ENCODE measurements around the gene GPR62. TPM values are rescaled to one million over a fixed set of nuclear protein-coding genes. Genes with fewer than 3 reads are reported as not detected.
A peak's percentile ranks its signal among the peaks of the same experiment; 100 is the strongest.

GPR62 gene
- total and polyA plus RNA-seq, 5 donors = 0.19 to 1.5 (median 0.46) TPM

GRCh38 chr3:51966922-51967383 lies 11.8 kb downstream of the GPR62 start:
- Histone ChIP-seq H3K4me1 (ENCODE audit: control insufficient read depth, insufficient read depth, low read length) (peaks cover 29% of the 10 kb centered on the region), H3K9me3 (ENCODE audit: control insufficient read depth, low read length) (no peaks in the 10 kb centered on the region), H3K4me3 (ENCODE audit: low read length) (peak overlapping the region; percentile 78), H3K27me3 (ENCODE audit: control insufficient read depth, insufficient read depth) (no peaks in the 10 kb centered on the region), H3K27ac (ENCODE audit: low read length) (peak overlapping the region; percentile 94)
- no peak for DNase-seq
- WGBS = 3% methylated on average over 33 of the region's 33 CpGs
- peak in 1 of 2 donors; percentile 0 for ATAC-seq
- intact Hi-C loops (cut with DNase I) = no loop called here

DNA sequence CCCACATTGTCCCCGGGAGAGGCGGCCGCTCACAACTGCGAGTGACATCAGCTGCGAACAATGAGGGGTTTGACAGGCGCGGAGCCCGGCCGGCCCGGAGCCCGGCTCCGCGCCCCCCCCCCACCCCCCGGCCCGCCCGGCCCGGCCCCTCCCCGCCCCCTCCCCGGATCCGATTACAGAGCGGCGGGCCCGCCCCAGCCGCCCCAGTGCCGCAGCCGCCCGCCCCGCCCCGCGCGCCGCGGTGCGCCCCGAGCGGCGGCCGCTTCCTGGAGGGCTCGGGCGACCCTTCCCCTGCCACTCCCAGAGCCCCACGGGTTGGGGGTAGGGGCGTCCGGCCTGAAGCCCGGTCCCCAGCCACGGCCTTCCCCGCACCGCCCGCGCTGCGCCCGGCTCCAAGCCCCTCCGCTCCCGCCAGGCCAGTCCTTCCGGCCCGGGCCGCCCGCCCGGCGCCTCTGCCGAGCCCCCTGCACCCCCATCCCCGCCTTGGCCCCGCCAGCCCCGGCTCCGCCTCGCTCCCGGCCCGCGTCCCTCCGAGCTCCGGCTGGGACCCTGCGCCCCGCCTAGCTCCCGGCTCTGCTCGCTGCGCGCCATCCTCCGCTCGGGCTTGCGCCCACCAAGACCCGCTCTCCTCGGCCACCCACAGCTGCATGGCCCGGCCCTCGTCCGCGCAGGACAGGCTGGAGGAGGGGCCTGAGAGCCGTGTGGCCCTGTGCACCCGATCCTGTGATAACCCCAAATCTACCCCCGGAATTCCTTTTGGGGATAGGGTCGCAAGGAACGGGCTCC lies 12.4 kb downstream of the GPR62 start, which contains the start of gene PCBP4:
PCBP4 (minus strand) TSS at position 71 of the 786 bp plus-strand sequence. CDS start 6,214 bp downstream, outside the sequence.
- Histone ChIP-seq H3K27me3 (ENCODE audit: control insufficient read depth, insufficient read depth) (no peaks in the 10 kb centered on the region), H3K9me3 (ENCODE audit: control insufficient read depth, low read length) (no peaks in the 10 kb centered on the region), H3K4me3 (ENCODE audit: low read length) (peak within 1 kb of the TSS; percentile 78), H3K27ac (ENCODE audit: low read length) (peak within 1 kb of the TSS; percentile 94), H3K4me1 (ENCODE audit: control insufficient read depth, insufficient read depth, low read length) (peaks cover 27% of the 10 kb centered on the region)
- peak; percentile 56 to 70 for ATAC-seq
- DNase-seq = peak; percentile 86 to 93 (median 92)
- under 1% methylated on average over 90 of the region's 90 CpGs for WGBS
- intact Hi-C loops (cut with DNase I) = no loop called here

GRCh38 chr3:51968170-51968775 lies 13.1 kb downstream of the GPR62 start:
- Histone ChIP-seq H3K4me3 (ENCODE audit: low read length) (peak overlapping the region; percentile 78), H3K9me3 (ENCODE audit: control insufficient read depth, low read length) (no peaks in the 10 kb centered on the region), H3K4me1 (ENCODE audit: control insufficient read depth, insufficient read depth, low read length) (peaks cover 23% of the 10 kb centered on the region), H3K27ac (ENCODE audit: low read length) (peak overlapping the region; percentile 85), H3K27me3 (ENCODE audit: control insufficient read depth, insufficient read depth) (no peaks in the 10 kb centered on the region)
- 14% methylated on average over 11 of the region's 11 CpGs for WGBS
- peak in 2 of 3 donors; percentile 63 to 75 for DNase-seq
- intact Hi-C loops (cut with DNase I) = no loop called here
- peak; percentile 1 to 12 for ATAC-seq

- 83% methylated on average over 6 of the region's 6 CpGs for WGBS
- no peaks in the 10 kb centered on the region for H3K27me3 ChIP-seq (ENCODE audit: control insufficient read depth, insufficient read depth)
- DNase-seq (peak in 2 of 3 donors; percentile 31 to 63), ATAC-seq (no peak)
- no peak overlapping the region for H3K27ac ChIP-seq (ENCODE audit: low read length)
- H3K4me3 ChIP-seq (ENCODE audit: low read length) = no peak overlapping the region
- intact Hi-C loops (cut with DNase I) = no loop called here
- no peaks in the 10 kb centered on the region for H3K9me3 ChIP-seq (ENCODE audit: control insufficient read depth, low read length)
- peaks cover 15% of the 10 kb centered on the region for H3K4me1 ChIP-seq (ENCODE audit: control insufficient read depth, insufficient read depth, low read length)
These were observed 13.9 kb downstream of the GPR62 start for GRCh38 chr3:51968883-51969678.

DNA sequence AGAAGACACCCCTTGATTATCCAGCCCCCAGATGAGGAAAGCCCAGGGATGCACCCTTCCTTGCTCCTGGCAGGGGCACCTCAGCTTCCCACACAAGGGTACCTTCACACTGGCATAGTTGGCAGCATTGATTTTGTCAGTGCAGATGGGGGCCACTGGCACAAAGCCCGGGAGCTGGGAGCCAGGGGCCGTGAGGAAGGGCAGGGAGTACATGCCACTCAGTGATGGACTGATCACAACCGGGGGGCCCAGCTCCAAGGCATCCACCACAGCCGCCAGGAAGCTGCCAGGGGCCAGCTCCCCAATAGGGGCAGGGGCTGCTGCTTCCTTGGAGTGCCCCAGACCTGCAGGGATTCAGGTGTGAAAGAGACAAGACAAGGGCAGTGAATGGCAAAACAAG lies 14.7 kb downstream of the GPR62 start:
- no peak overlapping the region for H3K4me3 ChIP-seq (ENCODE audit: low read length)
- intact Hi-C loops (cut with DNase I) = no loop called here
- no peak overlapping the region for H3K27ac ChIP-seq (ENCODE audit: low read length)
- ATAC-seq (no peak), DNase-seq (peak in 2 of 3 donors; percentile 47 to 56)
- H3K27me3 ChIP-seq (ENCODE audit: control insufficient read depth, insufficient read depth) = no peaks in the 10 kb centered on the region
- H3K9me3 ChIP-seq (ENCODE audit: control insufficient read depth, low read length) = no peaks in the 10 kb centered on the region
- H3K4me1 ChIP-seq (ENCODE audit: control insufficient read depth, insufficient read depth, low read length) = peaks cover 14% of the 10 kb centered on the region
- WGBS = 70% methylated on average over 4 of the region's 4 CpGs

GRCh38 chr3:51970606-51971300 lies 15.6 kb downstream of the GPR62 start:
- no peak overlapping the region for H3K27ac ChIP-seq (ENCODE audit: low read length)
- 79% methylated on average over 6 of the region's 6 CpGs for WGBS
- DNase-seq = peak in 2 of 3 donors; percentile 59 to 64
- intact Hi-C loops (cut with DNase I) = no loop called here
- no peak overlapping the region for H3K4me3 ChIP-seq (ENCODE audit: low read length)
- no peaks in the 10 kb centered on the region for H3K27me3 ChIP-seq (ENCODE audit: control insufficient read depth, insufficient read depth)
- ATAC-seq = no peak
- no peaks in the 10 kb centered on the region for H3K9me3 ChIP-seq (ENCODE audit: control insufficient read depth, low read length)
- peaks cover 11% of the 10 kb centered on the region for H3K4me1 ChIP-seq (ENCODE audit: control insufficient read depth, insufficient read depth, low read length)

DNA sequence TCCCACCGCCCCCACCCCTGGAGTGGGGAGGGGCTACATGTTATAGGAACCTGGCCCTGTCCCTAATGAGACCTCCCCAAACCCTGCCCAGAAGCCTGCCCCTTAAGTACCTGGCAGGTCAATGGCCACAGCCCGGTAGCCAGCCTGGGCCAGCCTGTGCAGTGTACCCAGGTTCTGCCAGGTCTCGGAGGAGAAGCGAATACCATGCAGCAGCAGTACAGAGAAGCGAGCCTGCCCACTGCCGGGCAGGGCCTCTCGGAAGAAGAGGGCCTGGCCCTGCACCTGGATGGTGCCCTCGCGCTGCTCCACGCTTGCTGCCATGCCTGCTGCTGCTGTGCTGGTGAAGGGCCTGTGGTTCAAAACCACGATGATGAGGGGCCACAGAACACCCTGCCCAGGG lies 16.2 kb downstream of the GPR62 start:
- 92% methylated on average over 11 of the region's 11 CpGs for WGBS
- Histone ChIP-seq H3K27me3 (ENCODE audit: control insufficient read depth, insufficient read depth) (no peaks in the 10 kb centered on the region), H3K4me1 (ENCODE audit: control insufficient read depth, insufficient read depth, low read length) (peaks cover 10% of the 10 kb centered on the region), H3K27ac (ENCODE audit: low read length) (no peak overlapping the region), H3K9me3 (ENCODE audit: control insufficient read depth, low read length) (no peaks in the 10 kb centered on the region), H3K4me3 (ENCODE audit: low read length) (no peak overlapping the region)
- intact Hi-C loops (cut with DNase I) = no loop called here
- ATAC-seq (no peak), DNase-seq (peak in 2 of 3 donors; percentile 32 to 48)

DNA sequence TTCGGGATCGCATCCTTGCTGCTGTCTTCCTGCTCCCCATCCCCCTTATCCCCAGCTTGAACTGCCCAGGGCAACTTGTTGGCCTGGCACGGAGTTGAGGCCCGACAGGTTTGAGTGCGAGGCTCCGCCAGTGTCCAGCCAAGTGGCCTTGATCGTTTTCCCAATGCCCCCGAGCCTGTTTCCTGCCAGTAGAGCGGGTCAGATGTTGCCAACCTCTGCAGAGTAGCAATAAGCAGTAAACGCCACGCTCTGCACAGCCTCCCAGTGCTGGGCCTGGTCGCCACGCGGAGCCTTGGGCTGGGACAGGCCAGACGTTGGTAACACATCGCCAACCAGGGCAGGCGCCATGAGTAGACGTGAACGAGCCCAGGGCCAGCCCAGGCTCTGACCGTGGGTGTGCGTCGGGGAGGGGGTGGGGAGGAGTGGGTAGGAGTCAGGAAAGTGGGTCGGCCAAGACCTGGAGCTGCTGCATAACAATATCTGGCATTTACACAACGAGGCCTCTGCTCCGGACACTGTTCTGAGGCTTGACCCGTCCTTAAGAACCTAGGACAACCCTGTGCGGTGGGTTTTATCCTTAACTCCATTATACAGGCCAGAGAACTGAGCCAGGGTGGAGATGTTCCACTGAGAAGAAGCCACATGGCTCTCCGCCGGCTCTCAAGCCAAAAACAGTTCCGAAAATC lies 19.2 kb downstream of the GPR62 start:
- intact Hi-C loops (cut with DNase I) = loop anchor here in 1 of 4 donors (2.0 kb wide), 1 partner anchor 32 kb away; the partner anchor contains the start of gene PARP3
- peak; percentile 51 to 84 (median 84) for DNase-seq
- Histone ChIP-seq H3K9me3 (ENCODE audit: control insufficient read depth, low read length) (no peaks in the 10 kb centered on the region), H3K4me1 (ENCODE audit: control insufficient read depth, insufficient read depth, low read length) (peaks cover 10% of the 10 kb centered on the region), H3K27me3 (ENCODE audit: control insufficient read depth, insufficient read depth) (no peaks in the 10 kb centered on the region), H3K27ac (ENCODE audit: low read length) (peak overlapping the region; percentile 59), H3K4me3 (ENCODE audit: low read length) (peak overlapping the region; percentile 67)
- WGBS = 20% methylated on average over 30 of the region's 30 CpGs
- peak; percentile 22 to 23 for ATAC-seq

DNA sequence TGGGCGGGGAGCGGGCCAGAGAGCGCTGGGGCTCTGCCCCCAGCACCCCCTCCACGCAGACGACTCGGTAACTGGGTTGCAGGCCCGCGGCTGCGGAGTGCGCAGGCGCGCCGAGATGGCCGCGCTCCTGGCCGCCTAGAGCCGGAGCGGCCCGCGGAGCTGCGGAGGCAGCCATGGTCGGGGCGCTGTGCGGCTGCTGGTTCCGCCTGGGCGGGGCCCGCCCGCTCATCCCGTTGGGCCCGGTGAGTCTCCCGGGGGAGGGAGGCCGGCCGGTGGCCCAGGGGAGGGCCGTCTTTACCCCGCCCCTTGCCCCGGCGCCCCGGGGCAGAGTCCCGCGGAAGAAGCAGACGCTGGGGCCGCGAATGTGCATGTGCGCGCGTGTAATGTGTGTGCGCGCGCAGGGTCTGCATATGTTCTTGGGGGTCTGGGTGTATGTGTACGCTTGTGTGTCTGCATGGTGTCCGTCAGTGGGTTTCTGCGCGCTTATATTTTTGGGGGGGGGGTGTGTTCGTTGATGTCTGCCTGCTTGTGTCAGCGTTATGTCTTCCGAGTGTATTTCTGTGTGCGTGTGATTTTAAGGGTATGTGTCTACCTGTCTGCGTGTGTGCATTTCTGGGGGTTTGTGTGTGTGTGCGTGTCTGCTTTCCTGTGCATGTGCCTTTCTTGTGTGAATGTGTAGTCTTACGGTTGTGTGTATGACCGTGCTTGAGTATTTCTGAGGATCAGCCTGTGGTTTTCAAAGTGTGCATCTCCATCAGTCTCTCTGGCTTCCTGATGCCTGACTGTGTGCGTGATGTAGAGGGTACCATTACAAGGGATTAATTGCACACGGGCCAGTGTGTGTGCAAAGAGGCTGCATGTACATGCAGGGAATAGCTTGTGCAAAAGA lies 20.0 kb downstream of the GPR62 start, which contains the start of gene ABHD14A:
ABHD14A (plus strand) TSS at position 102 of the 889 bp plus-strand sequence; CDS start at position 174, 72 bp downstream.
- Histone ChIP-seq H3K4me1 (ENCODE audit: control insufficient read depth, insufficient read depth, low read length) (peaks cover 10% of the 10 kb centered on the region), H3K4me3 (ENCODE audit: low read length) (peak within 1 kb of the TSS; percentile 67), H3K9me3 (ENCODE audit: control insufficient read depth, low read length) (no peaks in the 10 kb centered on the region), H3K27ac (ENCODE audit: low read length) (peak within 1 kb of the TSS; percentile 59), H3K27me3 (ENCODE audit: control insufficient read depth, insufficient read depth) (no peaks in the 10 kb centered on the region)
- intact Hi-C loops (cut with DNase I) = loop anchor here in 1 of 4 donors (2.0 kb wide), 1 partner anchor 32 kb away; the partner anchor contains the start of gene PARP3
- DNase-seq (peak; percentile 79 to 93 (median 92)), ATAC-seq (peak; percentile 80 to 81)
- WGBS = under 1% methylated on average over 63 of the region's 63 CpGs
